ENCODE data around the gene SYNGR4.

GRCh38 chr19:48405010-48405659 is 41.0 kb downstream of the SYNGR4 start:
- TF ChIP-seq CTCF (IDR thresholded peaks at IDR 0.05) = no peak
- TF ChIP-seq POLR2A (IDR thresholded peaks at IDR 0.05) = no peak

Data from transverse colon (tissue), 3 donors.